EL (cell line): ENCODE data around the gene HIPK2.
A peak's percentile ranks its signal among the peaks of the same experiment; 100 is the strongest.
"Not testable (repeated sequence)": the region's sequence is repeated elsewhere in the genome, so short reads cannot be mapped to it uniquely, and the experiment has no call there.

ENCODE experiments used
- DNase-seq: peaks from one replicate; pipeline ENCODE4 v3.0.0-alpha.2; 2016

The HIPK2 gene

DNA sequence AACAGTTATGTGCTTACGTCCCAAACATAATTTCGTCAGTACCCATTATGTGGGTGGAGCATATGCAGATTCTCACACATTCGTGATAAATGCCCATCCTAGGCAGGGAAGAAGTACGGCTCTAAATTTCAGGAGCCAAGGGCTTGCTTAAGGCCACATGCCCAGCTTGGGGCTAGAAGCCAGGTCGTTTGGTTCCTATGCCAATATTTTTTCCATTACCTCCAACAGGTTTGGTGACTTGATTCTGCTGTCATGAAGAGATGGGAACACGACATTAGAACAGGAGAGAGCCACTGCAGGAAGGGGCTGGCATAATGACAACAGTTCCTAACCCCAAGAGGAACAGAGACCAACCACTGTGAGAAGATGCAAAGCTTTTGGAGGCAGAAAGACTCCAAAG lies 85.1 kb downstream of the HIPK2 start:
- DNase-seq, result no peak

DNA sequence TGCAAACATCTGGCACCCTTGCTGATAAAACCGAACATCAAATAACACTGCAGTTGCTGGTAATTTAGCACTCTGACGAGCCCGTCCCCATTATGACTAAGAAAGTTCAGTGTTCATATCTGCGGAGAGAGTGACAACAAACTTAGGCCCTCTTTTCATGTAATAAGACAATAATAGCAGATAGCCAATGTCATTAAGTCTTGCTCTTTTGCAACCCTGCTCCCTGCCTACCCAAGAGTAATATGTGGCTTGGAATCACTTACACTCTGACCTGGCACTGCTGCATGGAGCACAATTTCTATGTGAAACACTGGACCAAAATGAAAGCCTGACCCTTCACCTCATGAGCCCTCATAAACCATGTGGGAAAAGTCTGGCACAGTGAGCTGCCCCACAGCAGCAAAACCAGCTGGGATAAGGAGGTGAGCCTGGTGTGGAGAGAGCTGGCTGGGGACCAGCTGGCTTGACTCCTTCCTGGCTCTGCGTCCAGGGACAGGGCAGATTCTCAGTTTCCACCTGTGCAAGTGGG lies 86.5 kb downstream of the HIPK2 start:
- no peak for DNase-seq

DNA sequence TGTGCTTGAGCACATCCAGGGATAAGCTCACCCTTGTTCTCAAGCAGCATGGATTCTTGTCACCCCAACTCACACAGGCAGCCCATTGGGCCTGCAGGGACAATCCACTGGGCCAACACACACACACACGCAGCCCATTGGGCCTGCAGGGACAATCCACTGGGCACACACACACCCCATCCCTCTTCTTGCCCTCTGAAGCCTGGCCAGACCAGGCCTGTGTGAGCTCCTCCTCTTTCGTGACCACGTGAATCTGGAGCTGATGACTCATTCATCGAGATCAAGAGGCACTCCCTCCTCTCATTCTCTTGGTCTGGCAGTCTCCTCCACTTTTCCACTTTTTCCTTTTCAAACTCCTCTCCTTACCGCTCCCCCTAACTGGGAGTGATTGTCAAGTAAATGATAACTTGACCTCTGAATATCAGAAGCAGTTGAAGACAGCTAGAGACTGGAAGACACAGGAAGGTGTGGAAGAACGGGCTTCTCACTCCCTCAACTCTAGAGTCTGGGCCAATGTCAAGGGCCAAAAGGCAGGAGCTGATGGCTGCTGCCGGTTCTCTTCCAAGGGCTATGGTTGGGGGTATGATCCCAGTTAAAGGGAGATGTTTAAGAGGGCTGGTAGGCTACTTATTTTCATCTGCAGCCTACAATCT lies 89.7 kb downstream of the HIPK2 start:
- DNase-seq, result peak; percentile 48

DNA sequence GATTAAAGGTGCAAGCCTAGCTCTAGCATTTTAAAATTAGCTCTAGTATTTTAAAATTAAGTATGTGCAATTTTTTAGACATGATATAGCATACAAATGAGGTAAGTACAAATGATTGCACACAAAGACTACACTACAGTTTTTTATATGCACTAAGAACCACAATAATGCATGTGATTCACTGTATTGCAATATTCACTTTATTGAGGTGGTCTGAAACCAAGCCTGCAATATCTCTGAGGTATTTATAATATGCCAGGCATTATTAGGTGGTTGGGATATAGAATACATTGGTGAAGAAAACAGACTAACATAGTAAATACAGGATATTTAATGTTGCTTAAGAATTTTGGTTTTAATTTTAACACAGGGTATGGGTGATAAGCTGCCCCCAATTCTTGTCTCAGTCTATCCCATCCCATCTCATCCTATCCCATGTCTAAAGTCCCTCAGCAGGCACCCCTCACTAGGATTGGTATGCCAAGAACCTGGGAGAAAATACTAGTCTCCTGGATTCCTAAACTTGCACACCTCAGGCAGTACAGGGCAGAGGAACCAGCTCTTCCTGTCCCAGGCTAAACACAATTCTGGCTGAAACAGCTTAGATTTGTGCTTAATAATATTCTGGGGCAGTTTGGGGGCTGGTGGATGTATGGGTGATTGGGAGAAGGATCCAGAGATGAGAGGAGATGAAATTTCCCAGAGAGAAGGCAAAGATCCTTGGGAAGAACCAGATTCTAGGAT lies 90.4 kb downstream of the HIPK2 start:
- no peak for DNase-seq

DNA sequence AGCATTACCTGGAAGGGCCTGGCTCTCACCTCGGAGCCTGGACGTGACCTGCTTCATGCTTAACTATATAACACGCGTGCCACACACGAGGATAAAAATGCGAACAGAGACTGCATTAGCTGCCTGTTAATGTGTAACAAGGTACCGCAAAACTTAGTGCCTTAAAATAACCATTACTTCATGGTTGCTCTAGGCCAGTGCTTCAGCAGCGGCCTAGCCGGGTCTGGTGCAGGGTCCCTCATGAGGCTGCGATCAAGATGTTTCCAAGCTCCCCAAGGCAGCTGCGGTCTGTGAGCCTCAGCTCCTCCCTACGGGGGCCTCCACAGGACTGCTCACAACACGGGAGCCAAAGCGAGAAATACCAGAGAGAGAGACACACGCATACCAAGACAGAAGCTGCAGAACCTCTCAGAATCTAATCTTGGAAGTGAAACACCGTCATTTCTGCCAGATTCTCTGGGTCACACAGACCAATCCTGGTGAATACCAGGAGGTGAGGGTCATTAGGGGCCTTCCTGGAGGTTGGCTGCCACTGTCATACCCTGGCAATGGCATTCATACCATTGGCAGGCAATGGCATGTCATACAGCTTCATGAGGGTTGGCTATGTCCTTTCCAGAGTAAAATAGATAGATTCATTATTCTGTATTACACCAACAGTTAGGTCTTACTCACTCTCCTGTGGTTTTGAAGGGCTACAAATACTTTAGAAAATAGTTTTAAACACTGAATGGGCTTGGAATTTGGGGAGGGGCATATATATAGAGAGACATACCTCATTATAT lies 94.5 kb downstream of the HIPK2 start:
- peak; percentile 64 for DNase-seq

DNA sequence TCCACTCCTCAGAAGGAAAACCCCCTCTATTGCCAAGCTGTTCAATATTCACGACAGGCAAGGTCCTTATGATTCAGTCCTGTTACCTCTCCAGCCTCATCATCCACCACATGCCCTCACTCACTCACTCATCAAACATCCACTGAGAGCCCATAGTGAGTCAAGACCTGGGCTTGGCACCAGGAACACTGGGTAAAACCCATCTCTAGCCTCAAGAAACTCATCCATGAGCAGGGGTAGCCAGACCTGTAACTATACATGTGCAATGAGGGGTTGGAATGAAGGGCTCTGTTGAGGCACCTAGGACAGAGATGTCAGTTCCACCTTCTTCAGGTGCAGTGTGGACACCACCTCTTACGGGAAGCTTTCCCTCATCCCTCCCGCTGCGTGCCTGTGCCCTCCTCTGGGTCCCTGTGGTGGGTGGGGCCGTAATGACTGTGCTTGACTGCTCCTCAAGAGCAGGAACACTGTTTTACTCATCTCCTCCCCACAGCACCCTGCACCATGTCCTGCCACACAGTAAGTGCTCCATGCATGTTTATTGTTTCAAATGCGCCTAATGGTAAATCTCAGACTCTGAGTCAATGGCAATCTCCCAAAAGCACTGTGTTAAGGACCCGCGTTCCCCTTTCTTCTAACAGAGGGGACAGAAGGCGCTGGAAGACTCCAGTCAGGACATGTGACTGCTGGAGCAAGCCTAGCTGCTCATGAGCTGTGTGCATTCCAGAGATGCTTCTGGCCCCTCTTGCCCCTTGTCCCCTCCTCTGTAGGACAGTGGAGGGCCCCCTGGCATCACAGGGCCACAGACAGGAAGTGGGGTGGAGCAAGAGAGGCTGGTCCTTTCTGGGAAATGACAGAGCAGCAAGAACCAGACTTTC lies 95.4 kb downstream of the HIPK2 start:
- peak; percentile 88 for DNase-seq

DNA sequence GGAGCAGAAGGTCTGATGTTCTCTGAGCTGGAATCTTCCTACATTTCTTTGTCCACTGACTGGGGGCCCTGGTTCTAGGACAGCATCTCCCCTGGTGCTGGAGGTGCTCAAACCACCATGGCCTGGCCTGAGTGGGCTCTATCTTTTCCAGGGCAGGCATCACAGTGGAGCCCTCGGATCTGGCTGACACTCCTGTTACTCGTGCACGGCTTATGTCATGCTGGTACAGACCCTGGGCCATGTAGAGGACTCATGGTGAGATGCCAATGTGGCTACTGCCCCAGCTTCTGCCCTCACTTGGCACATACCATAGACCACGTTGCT lies 96.0 kb downstream of the HIPK2 start:
- DNase-seq, result no peak

DNA sequence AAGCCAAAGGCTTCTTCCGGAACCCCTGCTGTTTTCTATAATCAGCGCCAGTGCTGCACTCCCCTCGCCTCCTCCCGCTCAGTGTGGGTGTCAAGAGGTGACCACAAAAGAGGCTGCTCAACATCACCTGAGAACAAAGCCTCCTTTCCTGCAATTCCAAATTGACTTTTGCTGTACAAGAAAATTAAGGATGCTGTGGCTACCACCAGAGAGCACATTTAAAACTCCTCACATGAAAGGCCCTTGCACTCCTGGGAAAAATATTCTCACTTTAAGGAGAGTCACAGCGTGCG lies 96.4 kb downstream of the HIPK2 start:
- DNase-seq, result no peak

DNA sequence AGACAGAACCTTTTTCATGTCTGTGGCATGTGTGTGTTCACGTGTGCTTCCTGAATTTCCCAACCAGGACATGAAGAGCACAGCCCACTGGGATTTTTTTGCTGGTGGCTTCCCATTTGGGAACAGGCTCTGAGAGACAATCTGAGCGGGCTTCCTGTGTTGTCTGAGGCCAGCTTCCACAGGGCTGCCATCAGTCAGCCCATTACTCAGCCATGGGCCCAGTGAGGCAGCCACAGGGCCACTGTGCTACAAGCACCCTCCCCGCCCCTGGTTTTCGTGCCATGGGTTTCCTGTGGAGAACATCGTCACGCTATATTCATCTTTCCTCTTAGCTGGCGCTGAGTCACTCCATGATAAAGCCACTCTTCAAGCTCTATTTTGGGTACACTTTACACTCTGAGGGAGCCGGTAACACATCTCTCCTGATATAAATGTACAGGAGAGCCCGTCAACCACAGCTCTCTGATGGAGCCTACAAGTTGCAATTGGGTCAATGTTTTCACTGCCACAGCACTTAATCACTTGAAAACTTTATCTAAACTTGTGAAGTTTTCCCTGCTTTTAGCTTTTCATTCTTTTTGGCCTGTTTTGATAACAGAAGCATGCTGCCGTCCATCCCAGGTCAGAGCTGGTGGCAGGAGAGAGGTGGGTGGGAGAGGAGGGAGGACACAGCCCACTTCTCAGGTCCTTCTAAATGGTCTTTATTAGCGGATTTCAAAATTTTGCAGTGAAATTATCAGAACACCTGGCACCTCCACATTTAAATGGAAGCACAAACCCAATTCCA lies 96.9 kb downstream of the HIPK2 start:
- peak; percentile 98 for DNase-seq

DNA sequence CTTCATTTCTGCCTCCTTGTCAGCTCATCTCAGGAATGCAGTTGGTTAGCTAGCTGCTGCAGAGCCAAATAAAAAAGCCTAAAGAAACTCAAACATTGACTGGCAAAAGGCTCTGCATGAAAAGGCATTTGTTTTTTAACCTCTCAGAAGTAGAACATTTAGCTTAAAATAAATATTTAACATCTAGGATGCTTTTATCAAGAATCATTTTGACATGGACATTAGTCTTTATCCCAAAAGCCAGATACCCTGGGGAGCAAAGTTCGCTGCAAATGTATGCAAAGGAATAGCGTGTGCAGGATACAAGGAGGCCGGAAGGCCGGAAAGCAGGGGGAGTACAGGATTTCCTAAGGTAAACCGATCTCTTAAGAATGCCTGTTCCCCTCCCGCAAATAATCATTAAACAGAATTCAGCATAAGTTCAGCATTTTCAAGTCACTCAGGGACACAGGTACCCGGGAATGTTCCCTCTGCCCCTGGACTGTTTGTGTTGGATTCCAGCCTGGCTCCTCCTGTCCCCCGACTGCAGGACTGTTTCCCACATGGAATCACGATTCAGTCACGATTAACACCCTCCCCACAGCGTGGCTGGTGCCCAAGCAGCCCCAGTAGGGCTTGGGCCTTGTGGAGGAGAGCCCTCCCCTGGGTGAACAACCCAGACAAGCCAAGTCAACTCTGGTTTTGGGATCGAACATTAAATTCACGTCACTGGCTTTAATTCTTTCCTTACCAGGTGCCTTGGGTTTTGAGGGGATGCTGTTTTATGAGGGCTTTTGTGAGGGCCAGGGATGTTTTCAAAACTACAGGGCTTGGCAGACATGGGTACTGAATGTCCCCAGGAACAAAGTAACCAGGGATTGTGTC lies 97.8 kb downstream of the HIPK2 start:
- DNase-seq, result peak; percentile 35

DNA sequence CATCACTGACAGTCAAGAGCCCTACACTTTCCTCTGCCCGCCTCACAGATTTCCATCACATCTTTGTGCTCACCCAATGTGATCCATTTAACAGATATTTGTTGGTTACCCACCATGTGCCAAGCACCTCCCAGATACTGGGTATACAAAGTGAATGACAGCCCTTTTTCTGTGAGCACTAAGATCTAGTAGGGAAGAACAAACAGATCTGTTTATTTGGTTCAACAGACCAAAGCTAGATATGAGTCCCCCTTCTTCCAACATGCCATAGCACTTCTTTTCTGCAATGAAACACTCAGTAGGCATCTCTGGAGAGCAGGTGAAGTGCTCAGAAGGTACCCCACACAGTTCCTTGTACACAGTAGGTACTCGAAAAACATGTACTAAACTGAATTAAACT lies 101.4 kb downstream of the HIPK2 start:
- DNase-seq, result no peak

DNA sequence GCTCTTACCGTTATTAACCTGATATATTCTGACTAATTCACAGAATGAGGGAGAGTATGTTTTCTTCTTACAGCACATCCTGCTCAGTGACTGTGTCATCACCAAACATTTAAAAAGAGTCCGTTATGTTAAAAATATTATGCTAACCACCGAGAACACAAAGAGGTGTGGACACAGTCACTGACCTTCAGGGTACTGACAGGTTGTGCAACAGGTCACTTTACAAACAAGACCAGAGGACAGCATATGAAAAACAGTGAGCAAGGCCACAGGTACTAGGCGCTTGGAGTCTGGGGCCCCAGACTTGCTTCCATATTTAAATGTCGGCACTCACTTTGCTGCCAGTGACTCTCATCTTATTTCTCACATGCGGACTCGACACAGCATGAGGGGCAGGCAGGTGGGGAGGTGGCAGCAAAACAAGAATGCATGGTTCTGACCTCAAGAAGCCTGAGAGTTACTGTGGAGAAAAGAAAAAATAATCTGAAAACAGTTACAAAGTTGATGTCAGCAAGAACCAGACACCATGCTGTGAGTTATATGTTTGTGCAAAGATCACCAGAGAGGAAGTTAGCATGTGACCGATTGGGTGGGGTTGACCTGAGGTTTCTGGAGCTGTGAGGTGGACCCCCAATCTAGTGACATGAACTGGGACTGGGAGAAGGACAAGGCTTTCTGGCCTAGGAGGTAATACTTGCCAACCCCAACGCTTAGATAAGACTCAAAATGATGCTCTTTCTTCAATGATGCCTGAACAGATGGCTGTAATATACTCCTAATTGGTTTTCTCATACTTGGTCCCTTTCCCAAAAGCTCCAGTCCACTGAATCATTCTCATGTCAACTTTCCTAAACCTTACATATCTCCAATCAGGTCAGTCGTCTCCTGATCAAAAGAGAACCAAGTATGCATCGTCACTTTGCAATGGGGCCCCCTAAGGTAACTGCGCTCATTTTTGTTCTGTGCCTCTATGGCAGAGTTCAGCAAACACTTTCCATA lies 102.4 kb downstream of the HIPK2 start:
- DNase-seq, result no peak

DNA sequence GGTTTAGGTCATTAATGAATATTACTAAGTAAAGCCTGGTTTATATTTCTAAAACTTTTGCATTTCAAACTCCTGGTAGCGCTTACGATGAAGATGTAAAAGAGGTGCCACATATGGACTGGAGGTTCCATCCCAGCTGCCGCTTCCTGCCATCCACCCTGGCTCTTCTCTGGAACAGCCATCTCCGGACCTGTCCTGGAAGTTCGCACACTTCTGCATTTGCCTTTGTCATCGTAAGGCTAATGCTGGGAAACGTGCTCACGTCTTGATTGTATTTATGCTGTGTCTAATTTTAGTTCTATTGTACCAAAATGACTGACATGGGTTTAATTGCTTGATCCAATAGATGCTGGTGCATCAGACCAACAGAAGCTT lies 103.1 kb downstream of the HIPK2 start:
- DNase-seq, result no peak

DNA sequence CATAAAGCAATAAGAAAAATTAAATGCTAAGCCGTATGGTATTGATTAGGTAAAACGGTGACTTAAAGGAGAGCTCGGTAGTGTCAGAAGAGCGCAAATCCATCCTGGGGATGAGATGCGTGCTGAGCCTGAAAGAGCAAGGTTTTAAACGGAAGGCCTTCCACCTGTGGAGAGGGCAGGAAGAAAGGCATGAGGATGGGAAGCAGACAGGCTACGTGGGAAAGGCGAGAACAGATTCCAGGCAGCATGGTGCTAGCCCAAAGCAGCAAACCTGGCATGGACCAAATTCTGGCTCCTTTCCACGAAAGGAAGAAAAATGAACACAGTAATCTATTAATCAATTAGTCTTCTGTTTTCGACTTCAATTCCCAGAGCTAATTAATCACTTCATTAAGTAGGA lies 103.5 kb downstream of the HIPK2 start:
- DNase-seq, result no peak

DNA sequence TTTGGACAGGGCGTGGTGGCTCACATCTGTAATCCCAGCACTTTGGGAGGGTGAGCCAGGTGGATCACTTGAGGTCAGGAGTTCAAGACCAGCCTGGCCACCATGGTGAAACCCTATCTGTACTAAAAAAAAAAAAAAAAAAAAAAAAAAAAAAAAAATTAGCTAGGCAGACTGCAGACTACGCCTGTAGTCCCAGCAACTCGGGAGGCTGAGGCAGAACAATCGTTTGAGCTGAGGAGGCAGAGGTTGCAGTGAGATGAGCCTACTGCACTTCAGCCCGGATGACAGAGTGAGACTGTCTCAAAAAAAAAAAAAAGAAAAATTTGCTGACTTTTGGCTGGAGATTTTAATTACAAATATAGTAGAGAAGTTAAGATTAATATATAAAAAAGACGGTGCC lies 104.0 kb downstream of the HIPK2 start:
- DNase-seq, result no peak

DNA sequence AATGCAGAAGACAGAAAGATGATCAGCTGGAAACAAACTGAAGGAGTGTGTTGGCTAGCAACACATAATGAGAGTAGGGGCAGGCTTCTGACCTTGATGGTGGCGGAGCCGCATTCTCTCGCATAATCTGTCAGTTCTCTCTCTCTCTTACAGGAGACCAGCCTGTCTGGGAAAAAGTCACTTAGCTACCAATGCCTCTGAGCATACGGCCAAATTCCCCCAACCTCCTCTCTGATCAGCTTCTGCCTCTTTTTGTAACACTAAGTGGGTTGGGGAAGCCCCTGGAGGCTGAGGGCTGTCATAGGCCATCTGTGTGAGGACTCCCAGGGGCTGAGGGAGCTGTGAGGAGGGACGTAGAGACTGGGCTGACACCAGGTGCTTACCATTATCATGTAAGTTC lies 104.6 kb downstream of the HIPK2 start:
- no peak for DNase-seq

DNA sequence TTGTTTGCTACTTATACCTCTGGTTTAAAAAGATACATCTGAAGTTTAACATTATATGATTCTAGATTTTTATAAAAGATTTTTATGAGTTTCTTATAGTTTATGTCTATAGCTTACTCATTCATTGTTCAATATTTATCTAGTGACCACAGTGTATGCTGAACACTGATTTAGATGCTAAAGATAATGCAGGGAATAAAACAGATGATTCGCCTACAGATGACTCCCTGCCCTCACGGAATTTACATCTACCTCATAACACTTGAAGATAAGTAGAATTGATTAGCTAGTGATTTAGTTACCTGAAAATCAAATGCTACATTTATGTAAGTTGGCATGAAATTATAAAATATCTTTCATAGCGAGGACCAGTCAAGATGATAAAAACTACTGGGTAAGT lies 105.8 kb downstream of the HIPK2 start:
- DNase-seq, result no peak

DNA sequence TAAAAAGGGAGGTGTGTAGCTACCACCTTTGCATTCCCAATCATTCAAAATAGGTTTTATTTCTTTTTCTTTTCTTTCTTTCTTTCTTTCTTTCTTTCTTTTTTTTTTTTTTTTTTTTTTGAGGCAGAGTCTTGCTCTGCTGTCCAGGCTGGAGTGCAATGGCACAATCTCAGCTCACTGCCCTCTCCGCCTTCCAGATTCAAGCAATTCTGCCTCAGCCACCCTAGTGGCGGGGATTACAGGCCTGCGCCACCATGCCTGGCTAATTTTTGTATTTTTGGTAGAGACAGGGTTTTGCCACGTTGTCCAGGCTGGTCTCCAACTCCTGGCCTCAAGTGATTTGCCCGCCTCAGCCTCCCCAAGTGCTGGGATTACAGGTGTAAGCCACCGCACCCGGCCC lies 107.1 kb downstream of the HIPK2 start:
- not testable (repeated sequence) for DNase-seq

DNA sequence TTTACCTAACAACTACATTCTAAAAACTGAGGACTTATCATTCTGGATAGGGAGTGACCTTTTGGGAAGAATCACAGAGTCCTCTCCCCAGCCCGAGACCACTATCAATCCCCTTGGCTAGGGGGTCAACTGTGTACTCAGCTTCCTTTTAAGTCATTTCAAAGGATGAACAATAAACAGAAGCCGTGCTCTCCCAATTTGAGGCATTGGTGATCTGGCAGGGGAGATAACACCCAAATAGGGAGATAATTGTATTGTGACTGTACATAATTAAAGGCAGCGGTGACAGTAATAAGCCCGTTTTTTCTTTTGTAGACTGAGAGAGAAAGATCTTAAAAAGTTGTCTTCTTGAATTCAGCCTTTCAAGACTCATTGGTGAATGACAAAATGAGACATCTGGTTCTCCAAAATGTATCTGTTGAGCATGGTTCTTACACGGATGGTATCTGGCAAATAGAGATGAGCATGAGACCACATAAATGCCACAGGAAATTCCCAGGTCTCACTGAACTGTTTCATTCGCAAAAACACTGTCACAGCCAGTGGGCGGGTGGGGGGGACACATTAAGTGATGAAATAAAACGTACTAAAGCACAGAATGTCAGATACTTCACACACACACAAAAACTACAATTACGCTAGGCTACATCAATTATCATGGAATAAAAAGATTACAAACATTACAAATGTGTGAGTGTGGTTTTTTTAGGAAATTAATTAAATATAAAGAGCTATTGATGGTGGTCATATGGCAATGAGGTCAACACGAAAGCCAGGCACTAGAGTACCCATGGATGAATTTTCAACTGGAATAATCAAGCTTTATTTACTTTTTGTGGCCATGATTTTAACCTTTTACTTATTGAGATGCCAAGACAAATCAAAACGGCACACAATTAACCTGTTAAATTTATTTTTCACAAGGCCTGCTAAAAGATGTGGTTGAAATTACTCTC lies 108.4 kb downstream of the HIPK2 start:
- no peak for DNase-seq
